HUES6 (cell line): Measurements from ENCODE around the gene ABCD3.

Experiments used
- H3K27ac ChIP-seq: 2 replicates; pipeline ENCODE4 v1.7.0; 2013; ENCODE audit warnings: low read depth, mild to moderate bottlenecking, low read length, inconsistent platforms
- H3K27me3 ChIP-seq: 2 replicates; pipeline ENCODE4 v1.6.1; 2013; ENCODE audit warnings: low read length; ENCODE audit not compliant: control insufficient read depth, insufficient read depth
- H3K36me3 ChIP-seq: 2 replicates; pipeline ENCODE4 v1.6.1; 2013; ENCODE audit warnings: low read length; ENCODE audit not compliant: control insufficient read depth, insufficient read depth
- H3K4me1 ChIP-seq: 2 replicates; pipeline ENCODE4 v1.6.1; 2013; ENCODE audit warnings: low read length; ENCODE audit not compliant: control insufficient read depth, insufficient read depth
- H3K4me3 ChIP-seq: 2 replicates; pipeline ENCODE4 v1.5.1; 2013; ENCODE audit warnings: low read depth, low read length
- H3K9ac ChIP-seq: one replicate; pipeline ENCODE4 v1.6.1; 2013; ENCODE audit warnings: mild to moderate bottlenecking, low read length
- H3K9me3 ChIP-seq: 2 replicates; pipeline ENCODE4 v1.6.1; 2013; ENCODE audit warnings: low read depth, low read length; ENCODE audit not compliant: control insufficient read depth, insufficient read depth

ABCD3 gene

DNA sequence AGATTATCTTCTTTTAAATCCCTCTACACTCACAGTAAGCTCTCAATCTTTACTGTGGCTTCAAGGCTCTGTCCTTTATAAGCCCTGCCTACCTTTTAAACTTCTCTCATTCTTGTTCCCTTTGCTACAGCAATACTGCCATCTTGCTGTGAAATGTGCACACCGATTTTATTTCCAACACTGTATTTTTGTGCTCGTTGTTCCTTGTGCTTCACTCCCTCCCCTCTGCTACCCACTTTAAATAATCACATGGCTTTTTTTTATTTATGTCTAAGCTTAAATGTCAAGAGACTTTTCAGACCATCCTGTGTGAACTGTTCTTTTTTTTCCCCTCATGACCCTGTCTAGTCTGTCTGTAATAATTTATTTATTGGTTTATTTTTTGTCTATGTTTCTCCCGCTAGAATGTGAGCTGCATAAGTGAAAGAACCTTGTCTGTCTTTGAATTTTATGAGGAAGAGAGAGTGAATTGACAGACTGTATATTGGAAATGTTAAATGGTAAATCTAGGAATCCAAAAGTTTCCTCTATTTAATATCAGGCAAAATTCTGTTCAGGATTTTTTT lies 45.7 kb downstream of the ABCD3 start:
- Histone ChIP-seq H3K4me1 (no peaks in the 10 kb centered on the region), H3K4me3 (no peak overlapping the region), H3K9me3 (no peaks in the 10 kb centered on the region), H3K27me3 (no peaks in the 10 kb centered on the region), H3K36me3 (peaks cover 15% of the 10 kb centered on the region), H3K27ac (no peak overlapping the region), H3K9ac (no peak overlapping the region)

- H3K9me3 ChIP-seq: no peaks in the 10 kb centered on the region
Observed at GRCh38 chr1:94468708-94469107, 50.5 kb downstream of the ABCD3 start.

DNA sequence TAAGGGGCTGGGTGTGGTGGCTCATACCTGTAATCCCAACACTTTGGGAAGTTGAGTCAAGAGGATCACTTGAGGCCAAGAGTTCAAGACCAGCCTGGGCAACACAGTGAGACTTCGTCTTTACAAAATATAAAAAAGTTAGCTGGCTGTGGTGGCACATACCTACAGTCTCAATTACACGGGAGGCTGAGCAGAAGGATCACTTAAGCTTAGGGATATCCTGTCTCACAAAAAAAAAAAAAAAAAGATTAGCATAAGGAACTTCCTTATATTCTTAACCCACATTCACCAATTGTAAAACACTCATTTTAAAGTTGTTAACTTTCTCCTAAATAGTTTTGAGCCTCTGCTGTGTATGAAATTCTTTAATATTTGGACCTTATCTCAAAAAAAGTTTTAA lies 53.1 kb downstream of the ABCD3 start:
- H3K36me3 ChIP-seq: peaks cover 8% of the 10 kb centered on the region; the same call in 1 of the 2 replicates
- H3K4me3 ChIP-seq: no peak overlapping the region
- H3K27ac ChIP-seq: no peak overlapping the region
- H3K9me3 ChIP-seq: no peaks in the 10 kb centered on the region
- no peaks in the 10 kb centered on the region for H3K4me1 ChIP-seq
- no peak overlapping the region for H3K9ac ChIP-seq
- no peaks in the 10 kb centered on the region for H3K27me3 ChIP-seq

More at GRCh38 chr1:94468708-94469107, 50.5 kb downstream of the ABCD3 start:
- Histone ChIP-seq H3K4me1 (no peaks in the 10 kb centered on the region), H3K27ac (no peak overlapping the region), H3K36me3 (peaks cover 10% of the 10 kb centered on the region; the same call in 1 of the 2 replicates), H3K4me3 (no peak overlapping the region), H3K9ac (no peak overlapping the region), H3K27me3 (no peaks in the 10 kb centered on the region)

DNA sequence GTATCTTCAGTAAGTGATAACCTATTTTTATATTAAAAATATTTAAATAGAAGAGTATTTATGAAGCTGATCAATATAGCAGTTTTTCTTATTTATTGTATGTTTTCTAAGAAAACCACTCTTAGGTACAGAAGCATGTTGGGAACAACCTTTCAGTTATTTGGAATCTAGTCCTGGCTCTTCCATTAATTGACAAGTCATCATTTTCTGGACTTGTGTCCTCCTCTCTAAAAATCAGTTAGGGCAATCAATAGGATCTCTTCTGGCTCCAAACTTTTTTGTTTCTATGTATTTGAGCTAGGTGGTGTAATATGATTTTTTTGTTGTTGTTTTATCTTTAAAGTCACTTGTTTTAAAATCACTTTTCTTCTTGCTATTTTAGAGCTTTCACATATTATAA lies 57.0 kb downstream of the ABCD3 start:
- no peak overlapping the region for H3K9ac ChIP-seq
- no peaks in the 10 kb centered on the region for H3K4me1 ChIP-seq
- H3K9me3 ChIP-seq: no peaks in the 10 kb centered on the region
- no peak overlapping the region for H3K27ac ChIP-seq
- H3K36me3 ChIP-seq: peaks cover 7% of the 10 kb centered on the region; the same call in 1 of the 2 replicates
- H3K4me3 ChIP-seq: no peak overlapping the region
- no peaks in the 10 kb centered on the region for H3K27me3 ChIP-seq

DNA sequence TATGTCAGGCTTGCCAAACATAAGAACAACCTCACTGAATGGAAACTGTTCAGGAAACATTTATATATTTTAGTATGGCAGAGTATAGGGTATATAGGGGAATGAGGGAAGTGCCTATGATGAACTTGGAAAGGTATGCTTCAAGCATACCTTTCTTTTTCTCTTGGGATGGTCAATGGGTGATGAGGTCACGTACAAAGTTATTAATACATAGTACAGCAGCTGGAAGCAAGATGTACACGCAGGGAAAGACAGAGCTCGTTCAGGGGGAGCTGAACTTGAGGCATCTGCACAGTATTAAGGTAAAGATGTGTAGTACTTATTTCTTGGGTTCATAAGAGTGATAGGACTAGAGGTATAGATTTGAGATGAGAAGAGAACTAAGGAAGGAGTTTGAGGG lies 61.5 kb downstream of the ABCD3 start:
- H3K27me3 ChIP-seq: no peaks in the 10 kb centered on the region
- no peak overlapping the region for H3K27ac ChIP-seq
- H3K36me3 ChIP-seq: peaks cover 11% of the 10 kb centered on the region
- no peaks in the 10 kb centered on the region; the same call in 1 of the 2 replicates for H3K4me1 ChIP-seq
- no peak overlapping the region for H3K4me3 ChIP-seq
- no peaks in the 10 kb centered on the region for H3K9me3 ChIP-seq
- no peak overlapping the region for H3K9ac ChIP-seq

DNA sequence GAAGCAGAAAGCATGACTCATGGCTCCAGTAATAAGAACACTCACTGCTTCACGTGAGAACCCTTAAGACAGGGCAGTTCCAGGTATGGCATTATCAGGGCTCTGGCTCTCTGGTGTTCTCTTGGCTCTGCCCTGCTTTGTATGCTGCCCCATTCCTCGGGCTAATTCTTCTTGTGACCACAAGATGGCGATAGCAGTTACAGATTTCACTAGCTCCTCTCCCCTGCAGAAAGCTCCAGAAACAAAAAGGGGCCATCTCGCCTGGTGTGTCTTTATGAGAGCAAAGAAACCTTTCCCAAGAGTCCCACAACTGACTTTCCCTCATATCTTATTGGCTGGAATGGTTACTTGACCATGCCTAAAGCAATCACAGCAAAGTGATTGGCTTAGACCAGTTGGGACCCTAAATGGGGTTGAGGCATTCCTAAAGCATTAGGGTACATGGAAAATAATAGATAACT lies 63.3 kb downstream of the ABCD3 start:
- H3K4me3 ChIP-seq: no peak overlapping the region
- H3K4me1 ChIP-seq: no peaks in the 10 kb centered on the region; the same call in 1 of the 2 replicates
- peaks cover 7% of the 10 kb centered on the region for H3K36me3 ChIP-seq
- H3K9ac ChIP-seq: no peak overlapping the region
- no peaks in the 10 kb centered on the region for H3K9me3 ChIP-seq
- H3K27ac ChIP-seq: no peak overlapping the region
- H3K27me3 ChIP-seq: no peaks in the 10 kb centered on the region

DNA sequence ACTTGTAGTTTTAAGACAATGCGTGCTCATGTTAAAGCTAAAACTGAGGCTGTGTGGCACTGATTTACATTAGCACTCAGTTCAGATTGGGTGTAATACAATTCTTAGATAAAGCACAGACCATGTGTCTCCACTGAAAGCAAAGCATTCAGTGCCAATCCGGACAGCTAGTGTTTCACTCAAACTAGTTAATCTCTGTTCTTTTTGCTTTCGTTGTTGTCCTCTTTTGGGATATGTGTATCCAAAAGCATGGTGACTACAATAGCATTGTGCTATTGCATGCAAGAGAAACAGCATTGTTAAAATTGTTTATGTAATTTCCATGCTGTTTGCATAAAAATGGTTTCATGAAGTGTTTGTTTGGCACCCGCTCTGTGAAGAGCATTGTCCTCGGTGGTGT lies 68.8 kb downstream of the ABCD3 start:
- Histone ChIP-seq H3K27ac (no peak overlapping the region), H3K9ac (no peak overlapping the region), H3K27me3 (no peaks in the 10 kb centered on the region), H3K36me3 (peaks cover 17% of the 10 kb centered on the region), H3K4me1 (peaks cover 3% of the 10 kb centered on the region; the same call in 1 of the 2 replicates), H3K9me3 (no peaks in the 10 kb centered on the region), H3K4me3 (no peak overlapping the region)

DNA sequence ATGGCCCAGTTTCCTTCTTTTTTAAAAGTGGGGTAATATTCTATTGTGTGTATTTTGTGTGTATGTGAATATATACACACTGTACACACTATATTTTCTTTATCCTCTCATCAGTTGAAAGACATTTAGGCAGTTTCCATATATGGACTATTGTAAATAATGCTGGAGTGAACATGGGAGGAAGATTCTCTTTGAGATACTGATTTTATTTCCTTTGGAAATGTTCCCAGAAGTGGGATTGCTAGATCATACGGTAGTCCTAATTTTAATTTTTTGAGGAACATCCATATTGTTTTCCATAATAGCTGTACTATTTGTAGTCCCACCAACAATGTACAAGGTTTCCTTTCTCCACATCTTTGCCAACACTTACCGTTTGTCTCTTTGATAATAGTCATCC lies 72.4 kb downstream of the ABCD3 start:
- H3K36me3 ChIP-seq: peaks cover 19% of the 10 kb centered on the region
- H3K9ac ChIP-seq: no peak overlapping the region
- H3K27me3 ChIP-seq: no peaks in the 10 kb centered on the region
- H3K4me1 ChIP-seq: peaks cover 3% of the 10 kb centered on the region; the same call in 1 of the 2 replicates
- H3K27ac ChIP-seq: no peak overlapping the region
- H3K4me3 ChIP-seq: no peak overlapping the region
- no peaks in the 10 kb centered on the region for H3K9me3 ChIP-seq

DNA sequence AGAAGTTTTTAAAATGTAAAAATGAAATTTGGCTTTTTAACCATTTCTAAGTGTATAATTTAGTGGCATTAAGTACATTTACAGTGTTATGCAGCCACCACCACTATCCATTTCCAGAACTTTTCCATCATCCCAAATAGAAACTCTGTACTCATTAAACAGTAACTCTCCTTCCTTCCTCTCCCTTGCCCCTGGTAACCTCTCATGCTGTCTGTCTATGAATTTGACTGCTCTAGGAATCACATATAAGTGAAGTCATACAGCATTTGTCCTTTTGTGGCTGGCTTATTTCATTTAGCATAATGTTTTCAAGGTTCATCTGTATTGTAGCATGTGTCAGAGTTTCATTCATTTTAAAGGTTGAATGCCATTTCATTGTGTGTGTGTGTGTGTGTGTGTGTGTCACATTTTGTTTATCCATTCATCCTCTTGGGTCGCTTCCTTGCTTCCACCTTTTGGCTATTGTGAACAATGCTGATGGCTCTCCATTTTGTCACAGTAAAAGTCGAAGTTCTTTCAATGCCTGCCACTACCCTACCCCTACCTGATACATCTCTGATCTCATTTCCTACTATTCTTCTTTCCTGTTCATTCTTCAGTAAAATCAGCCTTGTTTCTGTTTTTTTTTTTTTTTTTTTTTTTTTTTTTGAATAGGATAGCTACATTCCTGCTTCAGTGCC lies 78.0 kb downstream of the ABCD3 start:
- Histone ChIP-seq H3K9me3 (no peaks in the 10 kb centered on the region), H3K36me3 (peaks cover 33% of the 10 kb centered on the region), H3K27me3 (no peaks in the 10 kb centered on the region), H3K27ac (no peak overlapping the region), H3K4me3 (no peak overlapping the region), H3K4me1 (no peaks in the 10 kb centered on the region), H3K9ac (no peak overlapping the region)

DNA sequence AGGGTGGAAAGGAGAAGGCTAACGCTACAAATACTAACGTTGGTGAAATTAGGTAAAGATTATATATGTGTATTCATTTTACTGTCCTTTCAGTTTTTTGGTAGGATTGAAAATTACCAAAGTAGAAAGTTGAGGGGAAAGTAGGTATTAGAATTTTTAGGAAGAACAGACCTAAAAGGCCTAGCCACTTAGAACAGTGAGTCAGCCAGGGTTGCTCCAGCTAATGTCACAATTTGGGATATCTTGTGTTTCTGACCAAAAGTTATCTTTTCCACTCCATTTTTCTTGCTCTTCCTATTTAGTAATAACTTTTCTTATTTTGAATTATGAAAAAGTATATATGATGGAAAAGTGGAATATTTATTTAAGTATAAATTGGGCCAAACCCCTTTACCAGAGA lies 83.2 kb downstream of the ABCD3 start:
- H3K27me3 ChIP-seq: no peaks in the 10 kb centered on the region
- peaks cover 32% of the 10 kb centered on the region for H3K36me3 ChIP-seq
- H3K4me3 ChIP-seq: no peak overlapping the region
- H3K27ac ChIP-seq: no peak overlapping the region
- no peaks in the 10 kb centered on the region for H3K4me1 ChIP-seq
- no peaks in the 10 kb centered on the region for H3K9me3 ChIP-seq
- H3K9ac ChIP-seq: no peak overlapping the region

- Histone ChIP-seq H3K36me3 (peaks cover 34% of the 10 kb centered on the region), H3K4me3 (no peak overlapping the region), H3K4me1 (no peaks in the 10 kb centered on the region), H3K27me3 (no peaks in the 10 kb centered on the region), H3K27ac (no peak overlapping the region), H3K9me3 (no peaks in the 10 kb centered on the region), H3K9ac (no peak overlapping the region)
Observed at GRCh38 chr1:94501935-94502334, 83.7 kb downstream of the ABCD3 start.
